IPS DF 4.7 (cell line): Measurements from ENCODE around the gene BBS5.
"Not testable (repeated sequence)": the region's sequence is repeated elsewhere in the genome, so short reads cannot be mapped to it uniquely, and the experiment has no call there.

Experiments
- DNase-seq: peaks from one replicate; pipeline ENCODE4 v3.0.0-alpha.2; 2013; ENCODE audit warnings: low spot score; ENCODE audit errors: extremely low read depth

BBS5 gene

DNA sequence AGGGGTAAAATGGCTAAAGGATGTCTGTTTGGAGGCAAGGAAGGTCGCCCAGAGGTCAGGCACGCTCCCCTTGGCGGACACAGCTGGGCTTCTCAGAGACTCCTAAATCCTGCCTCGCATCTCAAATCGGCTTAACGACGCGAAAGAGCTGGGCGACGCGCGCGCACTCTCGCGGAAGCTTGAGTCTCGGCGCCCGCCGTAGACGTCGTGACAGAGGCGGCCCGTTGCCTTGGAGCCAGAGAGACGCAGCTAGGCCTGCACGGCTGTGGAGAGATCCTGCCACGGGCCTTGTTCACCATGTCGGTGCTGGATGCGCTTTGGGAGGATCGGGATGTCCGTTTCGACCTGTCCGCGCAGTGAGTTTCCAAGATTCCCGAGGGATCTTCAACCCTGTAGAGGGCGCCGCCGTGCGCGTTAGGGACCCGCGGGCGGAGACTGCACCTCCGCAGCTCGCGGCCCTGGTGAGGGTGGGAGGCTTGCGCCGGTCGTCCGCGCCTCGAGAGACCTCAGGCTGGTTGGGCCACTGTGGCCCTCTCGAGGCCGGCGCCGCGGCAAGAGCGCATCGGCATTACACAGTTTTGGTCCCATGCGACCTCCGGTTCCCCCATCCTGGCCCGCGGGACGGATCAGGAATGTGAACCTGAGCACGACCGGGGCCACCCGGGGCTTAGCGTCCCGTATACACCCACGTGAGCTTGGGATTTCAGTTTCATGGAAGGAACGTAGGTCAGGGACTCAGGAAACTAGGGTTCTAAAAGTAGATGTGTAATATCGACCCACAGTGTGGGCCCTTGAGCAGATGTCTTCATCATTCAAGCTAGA is at the start of gene BBS5:
TSS of gene BBS5 (plus strand) at position 238 of the 822 bp plus-strand sequence. CDS start at position 298, 60 bp downstream.
- peak; percentile 2 for DNase-seq

DNA sequence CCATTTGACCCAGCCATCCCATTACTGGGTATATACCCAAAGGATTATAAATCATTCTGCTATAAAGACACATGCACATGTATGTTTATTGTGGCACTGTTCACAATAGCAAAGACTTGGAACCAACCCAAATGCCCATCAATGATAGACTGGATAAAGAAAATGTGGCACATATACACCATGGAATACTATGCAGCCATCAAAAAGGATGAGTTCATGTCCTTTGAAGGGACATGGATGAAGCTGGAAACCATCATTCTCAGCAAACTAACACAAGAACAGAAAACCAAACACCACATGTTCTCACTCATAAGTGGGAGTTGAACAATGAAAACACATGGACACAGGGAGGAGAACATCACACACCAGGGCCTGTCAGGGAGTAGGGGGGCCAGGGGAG is 47.5 kb upstream of the BBS5 start:
- DNase-seq, result not testable (repeated sequence)

GRCh38 chr2:169434236-169434635 is 45.1 kb upstream of the BBS5 start:
- not testable (repeated sequence) for DNase-seq

- DNase-seq, result no peak
Observed at GRCh38 chr2:169438466-169439072, 40.7 kb upstream of the BBS5 start.

- no peak for DNase-seq
Observed at GRCh38 chr2:169439900-169440299, 39.4 kb upstream of the BBS5 start.

GRCh38 chr2:169446452-169446851 is 32.8 kb upstream of the BBS5 start:
- DNase-seq, result no peak

DNA sequence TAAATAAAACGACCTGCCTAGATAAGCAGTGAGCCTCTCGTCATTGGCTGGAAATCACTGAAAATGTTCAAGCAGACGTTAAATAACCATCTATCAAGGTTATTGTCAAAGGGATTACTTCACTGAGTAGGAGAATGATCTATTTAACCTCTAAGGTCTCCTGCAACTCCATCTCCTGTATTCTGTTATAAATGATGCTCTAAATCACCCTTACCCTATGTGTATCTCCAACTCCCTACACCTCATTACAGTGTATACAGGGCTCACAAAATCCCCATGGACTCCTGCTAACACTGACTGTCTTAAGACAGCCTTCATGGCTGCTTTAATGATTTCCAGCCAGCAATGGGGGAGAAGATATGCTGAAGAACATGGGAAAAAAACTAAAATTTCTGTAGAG is 31.0 kb upstream of the BBS5 start:
- DNase-seq, result no peak

- DNase-seq, result no peak
Observed at GRCh38 chr2:169448865-169449264, 30.4 kb upstream of the BBS5 start.

GRCh38 chr2:169452080-169452479 is 27.2 kb upstream of the BBS5 start:
- DNase-seq, result no peak

DNA sequence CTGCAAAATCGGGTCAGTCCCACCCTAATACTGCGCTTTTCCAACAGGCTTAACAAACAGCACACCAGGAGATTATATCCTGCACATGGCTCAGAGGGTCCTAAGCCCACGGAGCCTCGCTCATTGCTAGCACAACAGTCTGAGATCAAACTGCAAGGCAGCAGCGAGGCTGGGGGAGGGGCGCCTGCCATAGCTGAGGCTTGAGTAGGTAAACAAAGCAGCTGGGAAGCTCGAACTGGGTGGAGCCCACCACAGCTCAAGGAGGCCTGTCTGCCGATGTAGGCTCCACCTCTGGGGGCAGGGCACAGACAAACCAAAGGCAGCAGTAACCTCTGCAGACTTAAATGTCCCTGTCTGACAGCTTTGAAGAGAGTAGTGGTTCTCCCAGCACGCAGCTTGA is 26.2 kb upstream of the BBS5 start:
- not testable (repeated sequence) for DNase-seq

GRCh38 chr2:169461143-169461542 is 18.2 kb upstream of the BBS5 start:
- no peak for DNase-seq

GRCh38 chr2:169462896-169463695 is 16.2 kb upstream of the BBS5 start:
- no peak for DNase-seq

DNA sequence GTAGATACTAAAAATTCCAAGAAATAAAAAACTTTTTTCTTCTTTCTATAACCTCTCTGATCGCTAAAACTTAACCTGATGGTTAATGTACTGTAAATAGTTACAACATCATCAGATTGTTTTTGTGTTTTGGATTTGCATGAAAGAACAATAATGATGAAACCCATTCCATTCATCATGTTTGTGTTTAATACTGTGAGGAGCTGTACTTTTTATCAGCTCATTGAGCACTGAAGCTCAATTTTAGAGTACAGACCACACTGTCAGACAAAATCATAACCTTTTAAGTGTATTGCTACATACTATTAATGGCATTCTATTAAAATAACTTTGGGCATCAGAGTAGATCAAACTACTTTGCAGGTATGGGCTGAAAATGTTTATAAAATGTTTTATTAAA is 14.8 kb upstream of the BBS5 start:
- no peak for DNase-seq

- no peak for DNase-seq
Observed at GRCh38 chr2:169464882-169465281, 14.4 kb upstream of the BBS5 start.

- no peak for DNase-seq
Observed at GRCh38 chr2:169468841-169469240, 10.5 kb upstream of the BBS5 start.

- DNase-seq, result no peak
Observed at GRCh38 chr2:169469952-169470572, 9.2 kb upstream of the BBS5 start.

GRCh38 chr2:169472249-169472648 is 7.0 kb upstream of the BBS5 start:
- no peak for DNase-seq

GRCh38 chr2:169476459-169476858 is 2.8 kb upstream of the BBS5 start:
- no peak for DNase-seq

DNA sequence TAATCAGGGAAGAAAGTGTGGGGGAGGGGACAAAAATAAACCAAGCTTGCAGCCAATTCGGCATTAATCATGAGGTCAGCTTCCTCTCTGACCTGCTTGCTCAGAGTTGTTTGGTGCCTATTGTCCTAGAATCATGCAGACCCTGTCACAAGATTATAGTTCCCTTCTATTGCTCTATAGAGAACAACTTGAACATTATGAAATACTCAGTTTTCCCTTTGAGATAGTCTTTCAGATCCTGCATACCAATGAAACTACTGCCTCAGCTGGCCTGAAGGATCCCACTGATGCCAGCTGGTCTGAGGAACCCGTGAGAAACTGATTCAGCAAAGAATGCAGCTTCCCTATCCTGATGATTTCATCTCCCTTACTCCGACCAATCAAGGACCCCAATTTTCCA is 955 bp upstream of the BBS5 start:
- DNase-seq, result no peak

DNA sequence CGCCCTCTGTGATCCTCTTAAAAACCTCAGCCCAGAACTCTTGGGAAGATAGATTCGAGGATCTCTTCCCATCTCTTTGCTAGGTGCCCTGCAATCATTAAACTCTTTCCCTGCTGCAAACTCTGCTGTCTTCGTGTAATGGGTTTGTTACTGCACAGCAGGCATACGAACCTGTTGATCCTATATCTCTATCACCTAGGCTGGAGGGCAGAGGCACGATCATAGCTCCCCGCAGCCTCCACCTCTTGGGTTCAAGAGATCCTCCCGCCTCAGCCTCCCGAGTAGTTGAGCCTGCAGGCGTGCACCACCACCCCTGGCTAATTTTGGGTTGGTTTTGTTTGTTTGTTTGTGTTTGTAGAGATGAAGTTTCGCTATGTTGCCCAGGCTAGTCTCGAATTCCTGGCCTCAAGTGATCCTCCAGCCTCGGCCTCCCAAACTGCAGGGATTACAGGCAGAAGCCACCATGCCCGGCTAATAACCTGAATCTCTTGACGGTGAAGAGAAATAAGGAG is 493 bp upstream of the BBS5 start:
- DNase-seq, result no peak

- DNase-seq, result no peak
Observed at GRCh38 chr2:169480079-169480465, 778 bp downstream of the BBS5 start.
